BLaER1 (cell line): ENCODE measurements around the gene P2RX7.

Experiments used
- H3K27ac ChIP-seq: shearing (Covaris generic); formaldehyde crosslinking; 2 replicates; pipeline ENCODE4 v1.8.1; 2022
- H3K27me3 ChIP-seq: shearing (Covaris generic); formaldehyde crosslinking; 2 replicates; pipeline ENCODE4 v1.8.1; 2022
- H3K36me3 ChIP-seq: shearing (Covaris generic); formaldehyde crosslinking; 2 replicates; pipeline ENCODE4 v1.8.1; 2022
- H3K4me1 ChIP-seq: shearing (Covaris generic); formaldehyde crosslinking; 2 replicates; pipeline ENCODE4 v1.8.1; 2022
- H3K4me2 ChIP-seq: shearing (Covaris generic); formaldehyde crosslinking; 2 replicates; pipeline ENCODE4 v1.8.1; 2022
- H3K4me3 ChIP-seq: shearing (Covaris generic); formaldehyde crosslinking; 2 replicates; pipeline ENCODE4 v1.8.1; 2022
- H3K9ac ChIP-seq: shearing (Covaris generic); formaldehyde crosslinking; 2 replicates; pipeline ENCODE4 v1.8.1; 2022
- H3K9me3 ChIP-seq: shearing (Covaris generic); formaldehyde crosslinking; 2 replicates; pipeline ENCODE4 v1.8.1; 2022
- H4K20me1 ChIP-seq: shearing (Covaris generic); formaldehyde crosslinking; 2 replicates; pipeline ENCODE4 v1.8.1; 2022
- Cebpa-rat ChIP-seq: shearing (Covaris generic); IDR thresholded peaks from 2 replicates; pipeline ENCODE4 v1.8.1; 2022

P2RX7 gene

GRCh38 chr12:121232977-121233627 is 100.4 kb downstream of the P2RX7 start:
- no peaks in the 10 kb centered on the region for H4K20me1 ChIP-seq
- H3K27me3 ChIP-seq: no peaks in the 10 kb centered on the region
- H3K4me1 ChIP-seq: peaks cover 1% of the 10 kb centered on the region; the same call in 1 of the 2 replicates
- H3K27ac ChIP-seq: no peak overlapping the region
- no peak for TF ChIP-seq Cebpa-rat
- no peak overlapping the region for H3K4me2 ChIP-seq
- peaks cover 86% of the 10 kb centered on the region for H3K36me3 ChIP-seq
- no peaks in the 10 kb centered on the region for H3K9me3 ChIP-seq
- no peak overlapping the region for H3K4me3 ChIP-seq
- H3K9ac ChIP-seq: no peak overlapping the region

GRCh38 chr12:121233628-121234020 is 100.9 kb downstream of the P2RX7 start:
- no peaks in the 10 kb centered on the region for H3K9me3 ChIP-seq
- H3K9ac ChIP-seq: no peak overlapping the region
- H4K20me1 ChIP-seq: no peaks in the 10 kb centered on the region
- H3K36me3 ChIP-seq: peaks cover 88% of the 10 kb centered on the region
- peaks cover 6% of the 10 kb centered on the region for H3K4me1 ChIP-seq
- no peak overlapping the region for H3K4me2 ChIP-seq
- TF ChIP-seq Cebpa-rat: no peak
- H3K27me3 ChIP-seq: no peaks in the 10 kb centered on the region
- H3K4me3 ChIP-seq: no peak overlapping the region
- H3K27ac ChIP-seq: no peak overlapping the region; the same call in 1 of the 2 replicates

GRCh38 chr12:121236776-121237175 is 104.1 kb downstream of the P2RX7 start:
- Histone ChIP-seq H3K4me2 (no peak overlapping the region), H3K4me1 (peaks cover 38% of the 10 kb centered on the region), H4K20me1 (no peaks in the 10 kb centered on the region), H3K4me3 (no peak overlapping the region), H3K27me3 (no peaks in the 10 kb centered on the region), H3K9me3 (no peaks in the 10 kb centered on the region), H3K9ac (no peak overlapping the region), H3K27ac (no peak overlapping the region), H3K36me3 (peaks cover 93% of the 10 kb centered on the region)
- TF ChIP-seq Cebpa-rat: no peak

GRCh38 chr12:121237415-121237814 is 104.7 kb downstream of the P2RX7 start:
- no peak for TF ChIP-seq Cebpa-rat

More at GRCh38 chr12:121237415-121237814, 104.7 kb downstream of the P2RX7 start:
- Histone ChIP-seq H3K9ac (no peak overlapping the region), H4K20me1 (no peaks in the 10 kb centered on the region), H3K4me3 (no peak overlapping the region), H3K9me3 (no peaks in the 10 kb centered on the region), H3K4me2 (no peak overlapping the region), H3K36me3 (peaks cover 87% of the 10 kb centered on the region), H3K27ac (no peak overlapping the region), H3K27me3 (no peaks in the 10 kb centered on the region), H3K4me1 (peaks cover 44% of the 10 kb centered on the region)
